HFFc6 (cell line): Measurements from ENCODE around the gene TMEM115. TPM values are rescaled to one million over a fixed set of nuclear protein-coding genes. Genes with fewer than 3 reads are reported as not detected.

Experiments
- DNase-seq: peaks from one replicate; pipeline ENCODE4 v3.0.0-alpha.2; 2018
- H3K27ac Mint-ChIP-seq: 2 replicates; pipeline ENCODE4 v1.8.0; 2020; ENCODE audit warnings: mild to moderate bottlenecking, mixed read lengths
- H3K27me3 Mint-ChIP-seq: 2 replicates; pipeline ENCODE4 v1.8.0; 2021; ENCODE audit warnings: mild to moderate bottlenecking, moderate library complexity, mixed read lengths; ENCODE audit not compliant: insufficient read depth
- H3K36me3 Mint-ChIP-seq: 2 replicates; pipeline ENCODE4 v1.8.0; 2021; ENCODE audit warnings: low read depth, mixed read lengths
- H3K4me1 Mint-ChIP-seq: 2 replicates; pipeline ENCODE4 v1.8.0; 2020; ENCODE audit warnings: low read depth, mixed read lengths
- H3K4me3 Mint-ChIP-seq: 2 replicates; pipeline ENCODE4 v1.8.0; 2020; ENCODE audit warnings: mild to moderate bottlenecking, moderate library complexity, mixed read lengths
- H3K9me3 Mint-ChIP-seq: 2 replicates; pipeline ENCODE4 v1.8.0; 2020; ENCODE audit warnings: mild to moderate bottlenecking, mixed read lengths
- total RNA-seq, 6 experiments: library from RNA; stranded (reverse); fragmentation: NEBNext Ultra II Directional; extraction: Animal tissue kit (Norgen Biotek cat#: 25700); gene quantifications; 2 replicates in 1 of 6; 3 replicates in 5 of 6; pipeline ENCODE4 v1.2.3, GENCODE V29; 2021
- TF ChIP-seq, protein P1 (sequence below): fragments of 200-600 bp; sonication (generic); IDR thresholded peaks from 2 replicates; pipeline ENCODE4 v1.5.0; 2021; ENCODE audit warnings: antibody characterized with exemption, mild to moderate bottlenecking

TMEM115 gene
- total RNA-seq, 6 experiments from 2014 or later = 51.7 to 65.7 (median 54.4) TPM

DNA sequence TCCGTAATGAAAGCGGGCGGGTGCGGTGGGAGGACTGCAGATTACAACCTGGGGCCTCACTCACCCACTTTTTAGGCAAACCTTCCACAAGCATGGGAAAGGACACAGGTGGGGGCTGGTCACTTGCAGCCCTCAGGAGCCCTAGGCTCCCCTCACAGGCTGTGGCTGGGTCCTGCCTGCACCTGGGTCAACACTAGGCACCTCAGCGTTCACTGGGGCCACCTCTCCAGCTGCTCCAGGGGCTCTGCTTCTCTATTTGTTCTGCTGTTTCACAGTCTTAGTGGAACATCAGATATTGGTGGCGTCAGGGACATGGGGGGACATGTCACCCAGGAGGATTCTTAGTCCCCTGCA, 30.1 kb upstream of the TMEM115 start:
- no peaks in the 10 kb centered on the region for H3K4me1 Mint-ChIP-seq
- no peaks in the 10 kb centered on the region for H3K36me3 Mint-ChIP-seq
- no peak overlapping the region for H3K27ac Mint-ChIP-seq
- no peaks in the 10 kb centered on the region for H3K9me3 Mint-ChIP-seq
- H3K27me3 Mint-ChIP-seq = peaks cover 44% of the 10 kb centered on the region
- TF ChIP-seq, protein P1, sequence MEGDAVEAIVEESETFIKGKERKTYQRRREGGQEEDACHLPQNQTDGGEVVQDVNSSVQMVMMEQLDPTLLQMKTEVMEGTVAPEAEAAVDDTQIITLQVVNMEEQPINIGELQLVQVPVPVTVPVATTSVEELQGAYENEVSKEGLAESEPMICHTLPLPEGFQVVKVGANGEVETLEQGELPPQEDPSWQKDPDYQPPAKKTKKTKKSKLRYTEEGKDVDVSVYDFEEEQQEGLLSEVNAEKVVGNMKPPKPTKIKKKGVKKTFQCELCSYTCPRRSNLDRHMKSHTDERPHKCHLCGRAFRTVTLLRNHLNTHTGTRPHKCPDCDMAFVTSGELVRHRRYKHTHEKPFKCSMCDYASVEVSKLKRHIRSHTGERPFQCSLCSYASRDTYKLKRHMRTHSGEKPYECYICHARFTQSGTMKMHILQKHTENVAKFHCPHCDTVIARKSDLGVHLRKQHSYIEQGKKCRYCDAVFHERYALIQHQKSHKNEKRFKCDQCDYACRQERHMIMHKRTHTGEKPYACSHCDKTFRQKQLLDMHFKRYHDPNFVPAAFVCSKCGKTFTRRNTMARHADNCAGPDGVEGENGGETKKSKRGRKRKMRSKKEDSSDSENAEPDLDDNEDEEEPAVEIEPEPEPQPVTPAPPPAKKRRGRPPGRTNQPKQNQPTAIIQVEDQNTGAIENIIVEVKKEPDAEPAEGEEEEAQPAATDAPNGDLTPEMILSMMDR = no peak
- DNase-seq = no peak
- H3K4me3 Mint-ChIP-seq = no peak overlapping the region

DNA sequence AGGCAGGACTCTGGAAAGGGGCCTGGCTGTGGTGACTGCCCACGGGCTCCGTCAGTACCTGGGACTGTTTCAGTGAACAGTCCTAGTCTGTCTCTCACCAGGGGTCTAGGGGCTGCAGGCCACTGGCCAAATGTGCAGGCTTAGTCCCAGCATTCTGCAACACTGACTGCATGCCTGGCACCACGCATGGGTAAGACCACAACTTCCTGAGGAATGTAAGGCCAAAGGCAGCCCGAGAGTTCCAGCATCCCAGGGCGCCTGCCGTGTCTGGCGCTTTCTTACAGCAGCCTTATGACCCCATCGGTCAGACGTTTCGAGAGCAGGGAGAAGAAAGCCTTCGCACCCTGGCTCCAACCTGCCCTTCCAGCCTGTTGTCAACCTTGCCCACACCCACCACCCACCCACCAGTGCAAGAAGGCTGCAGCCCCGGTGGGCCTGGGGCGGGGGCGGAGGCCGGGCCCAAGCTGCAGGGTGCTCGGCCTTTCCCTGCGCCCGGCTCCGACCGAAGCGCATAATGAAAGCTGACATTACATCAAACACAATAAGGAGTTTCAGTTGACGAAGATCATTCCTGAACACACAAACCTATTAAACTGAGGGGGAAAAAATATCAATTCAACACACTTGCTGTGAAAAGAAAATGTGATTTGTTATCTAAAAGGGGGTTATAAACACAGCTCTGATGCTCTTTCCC, 29.5 kb upstream of the TMEM115 start:
- Mint-ChIP-seq H3K4me1 (no peaks in the 10 kb centered on the region), H3K36me3 (no peaks in the 10 kb centered on the region)

DNA sequence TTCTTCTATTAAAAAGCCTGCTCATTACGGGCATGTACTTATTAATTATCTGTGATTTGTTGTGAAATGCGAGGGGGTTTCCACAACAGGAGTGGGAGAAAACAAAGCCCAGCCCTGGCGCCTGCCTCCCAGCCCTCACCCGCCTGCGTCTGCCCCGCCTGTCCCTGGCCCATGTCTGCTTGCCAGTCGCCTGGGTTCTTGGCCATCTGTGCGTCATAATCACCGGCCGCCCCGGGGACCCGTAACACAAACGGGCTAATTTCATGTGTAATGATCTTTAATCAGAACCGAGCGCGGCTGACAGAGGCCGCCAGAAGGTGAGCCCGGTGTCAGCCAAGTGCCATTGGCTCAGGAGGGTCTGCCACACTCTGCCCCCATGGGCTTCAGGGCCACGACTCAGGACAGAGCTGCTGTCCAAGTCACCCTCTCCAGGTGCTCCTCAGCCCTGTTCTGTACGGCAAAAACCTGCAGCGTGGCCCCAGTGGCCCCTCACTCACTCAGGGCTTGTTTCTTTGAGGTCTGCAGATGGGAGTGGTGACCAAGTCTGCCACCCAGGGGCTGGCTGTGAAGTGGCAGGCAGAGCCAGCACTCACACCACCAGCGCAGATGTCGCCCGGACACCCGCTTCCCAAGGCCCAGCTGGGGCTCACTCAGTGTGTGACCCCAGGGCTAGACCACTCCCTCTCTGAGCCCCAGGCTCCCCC, 28.8 kb upstream of the TMEM115 start:
- H3K9me3 Mint-ChIP-seq = no peaks in the 10 kb centered on the region
- H3K27me3 Mint-ChIP-seq = peaks cover 45% of the 10 kb centered on the region
- no peak for DNase-seq
- H3K36me3 Mint-ChIP-seq = no peaks in the 10 kb centered on the region
- H3K4me3 Mint-ChIP-seq = no peak overlapping the region
- TF ChIP-seq, protein P1 = peak; percentile 59
- H3K4me1 Mint-ChIP-seq = no peaks in the 10 kb centered on the region
- H3K27ac Mint-ChIP-seq = no peak overlapping the region

More for the DNA sequence above, 29.5 kb upstream of the TMEM115 start:
- Mint-ChIP-seq H3K27ac (no peak overlapping the region), H3K4me3 (no peak overlapping the region), H3K9me3 (no peaks in the 10 kb centered on the region), H3K27me3 (peaks cover 44% of the 10 kb centered on the region)
- no peak for DNase-seq
- TF ChIP-seq, protein P1 = no peak

DNA sequence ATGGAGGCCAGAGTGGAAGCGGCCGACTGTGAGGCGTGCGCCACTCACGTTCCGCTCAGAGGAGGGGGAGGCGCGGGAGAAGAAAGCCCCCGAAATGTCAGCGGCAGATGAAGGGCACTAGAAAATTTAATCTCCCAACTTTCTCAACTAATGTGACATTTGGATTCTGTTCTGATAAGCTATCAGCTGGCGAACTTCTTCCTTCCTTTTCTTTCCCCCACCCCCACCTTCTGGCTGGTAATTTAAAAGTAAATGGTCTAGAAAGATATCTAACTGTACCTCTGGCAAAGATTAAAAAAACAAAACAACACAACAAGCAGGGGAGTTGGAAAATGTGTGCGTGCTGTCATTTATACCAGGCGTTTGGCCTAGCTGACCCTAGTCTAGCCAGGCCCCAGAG, 26.4 kb upstream of the TMEM115 start:
- H3K36me3 Mint-ChIP-seq = no peaks in the 10 kb centered on the region
- no peak overlapping the region for H3K4me3 Mint-ChIP-seq
- H3K9me3 Mint-ChIP-seq = no peaks in the 10 kb centered on the region

DNA sequence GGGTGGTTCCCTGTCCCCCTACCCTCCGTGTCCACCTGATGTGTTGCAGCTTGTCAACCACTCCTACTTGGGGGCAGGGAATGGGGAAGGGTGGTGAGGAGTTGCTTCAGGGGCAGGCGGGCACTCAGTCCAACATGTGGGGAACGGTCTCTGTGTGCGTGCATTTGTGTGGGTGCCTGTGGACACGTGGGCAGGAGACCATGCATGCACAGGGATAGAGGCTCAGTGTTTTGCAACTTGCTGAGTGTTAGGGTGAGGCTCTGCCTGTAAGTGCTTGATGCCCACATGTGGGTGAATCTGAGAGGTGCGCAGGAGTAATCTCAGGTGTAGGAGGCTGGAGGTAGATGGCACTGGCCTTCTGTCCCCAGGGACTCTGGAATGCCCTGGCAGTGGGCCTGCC, 24.4 kb upstream of the TMEM115 start:
- no peak overlapping the region for H3K27ac Mint-ChIP-seq
- no peaks in the 10 kb centered on the region for H3K9me3 Mint-ChIP-seq
- H3K4me3 Mint-ChIP-seq = no peak overlapping the region
- TF ChIP-seq, protein P1 = no peak
- peaks cover 28% of the 10 kb centered on the region for H3K27me3 Mint-ChIP-seq
- no peak for DNase-seq
- H3K4me1 Mint-ChIP-seq = no peaks in the 10 kb centered on the region
- no peaks in the 10 kb centered on the region for H3K36me3 Mint-ChIP-seq

More for the DNA sequence above, 26.4 kb upstream of the TMEM115 start:
- H3K27ac Mint-ChIP-seq = no peak overlapping the region
- TF ChIP-seq, protein P1 = no peak
- peaks cover 35% of the 10 kb centered on the region for H3K27me3 Mint-ChIP-seq
- no peaks in the 10 kb centered on the region for H3K4me1 Mint-ChIP-seq
- no peak for DNase-seq
